Activated CD4-positive, alpha-beta T cell treated with anti-CD3 and anti-CD28 coated beads, Interleukin-2, amount 50 U/mL, for 1 hour (primary cell): ENCODE data around the gene PCIF1.
A peak's percentile ranks its signal among the peaks of the same experiment; 100 is the strongest.
"Not testable (repeated sequence)": the region's sequence is repeated elsewhere in the genome, so short reads cannot be mapped to it uniquely, and the experiment has no call there.

ENCODE experiments used
- DNase-seq: peaks from one replicate; pipeline ENCODE4 v3.0.0-alpha.2; 2020

PCIF1 gene

GRCh38 chr20:45924391-45925261, 9.9 kb upstream of the PCIF1 start:
- DNase-seq = no peak

- no peak for DNase-seq
Observed at GRCh38 chr20:45925821-45926506, 8.5 kb upstream of the PCIF1 start.

- DNase-seq = no peak
Observed at GRCh38 chr20:45926731-45927070, 7.8 kb upstream of the PCIF1 start.

GRCh38 chr20:45927071-45927878, 7.2 kb upstream of the PCIF1 start:
- no peak for DNase-seq

- not testable (repeated sequence) for DNase-seq
Observed at GRCh38 chr20:45931680-45932079, 2.8 kb upstream of the PCIF1 start.

GRCh38 chr20:45933266-45934045, 1.0 kb upstream of the PCIF1 start:
- peak; percentile 49 for DNase-seq

GRCh38 chr20:45934046-45934585, 367 bp upstream of the PCIF1 start:
- DNase-seq = no peak

GRCh38 chr20:45935416-45936046, 1.0 kb downstream of the PCIF1 start:
- no peak for DNase-seq

- no peak for DNase-seq
Observed at GRCh38 chr20:45937765-45938164, 3.3 kb downstream of the PCIF1 start.

GRCh38 chr20:45938727-45939438, 4.4 kb downstream of the PCIF1 start:
- no peak for DNase-seq

GRCh38 chr20:45940053-45940452, 5.6 kb downstream of the PCIF1 start:
- DNase-seq = no peak

GRCh38 chr20:45940469-45940868, 6.0 kb downstream of the PCIF1 start:
- DNase-seq = no peak

- DNase-seq = no peak
Observed at GRCh38 chr20:45943613-45944012, 9.1 kb downstream of the PCIF1 start.

- DNase-seq = no peak
Observed at GRCh38 chr20:45944151-45944964, 9.9 kb downstream of the PCIF1 start.

GRCh38 chr20:45944965-45945677, 10.6 kb downstream of the PCIF1 start:
- DNase-seq = no peak

- DNase-seq = no peak
Observed at GRCh38 chr20:45945678-45946148, 11.2 kb downstream of the PCIF1 start.

- DNase-seq = no peak
Observed at GRCh38 chr20:45946149-45946970, 11.9 kb downstream of the PCIF1 start.

- DNase-seq = no peak
Observed at GRCh38 chr20:45947110-45947866, 12.8 kb downstream of the PCIF1 start.
